GM21367 (cell line): ENCODE results near the gene ZNRF2.

Experiments
- ATAC-seq: cut with Tn5 transposase; IDR thresholded peaks from one replicate; pipeline ENCODE4 v1.9.1; 2021; ENCODE audit not compliant: unreplicated experiment

The ZNRF2 gene

DNA sequence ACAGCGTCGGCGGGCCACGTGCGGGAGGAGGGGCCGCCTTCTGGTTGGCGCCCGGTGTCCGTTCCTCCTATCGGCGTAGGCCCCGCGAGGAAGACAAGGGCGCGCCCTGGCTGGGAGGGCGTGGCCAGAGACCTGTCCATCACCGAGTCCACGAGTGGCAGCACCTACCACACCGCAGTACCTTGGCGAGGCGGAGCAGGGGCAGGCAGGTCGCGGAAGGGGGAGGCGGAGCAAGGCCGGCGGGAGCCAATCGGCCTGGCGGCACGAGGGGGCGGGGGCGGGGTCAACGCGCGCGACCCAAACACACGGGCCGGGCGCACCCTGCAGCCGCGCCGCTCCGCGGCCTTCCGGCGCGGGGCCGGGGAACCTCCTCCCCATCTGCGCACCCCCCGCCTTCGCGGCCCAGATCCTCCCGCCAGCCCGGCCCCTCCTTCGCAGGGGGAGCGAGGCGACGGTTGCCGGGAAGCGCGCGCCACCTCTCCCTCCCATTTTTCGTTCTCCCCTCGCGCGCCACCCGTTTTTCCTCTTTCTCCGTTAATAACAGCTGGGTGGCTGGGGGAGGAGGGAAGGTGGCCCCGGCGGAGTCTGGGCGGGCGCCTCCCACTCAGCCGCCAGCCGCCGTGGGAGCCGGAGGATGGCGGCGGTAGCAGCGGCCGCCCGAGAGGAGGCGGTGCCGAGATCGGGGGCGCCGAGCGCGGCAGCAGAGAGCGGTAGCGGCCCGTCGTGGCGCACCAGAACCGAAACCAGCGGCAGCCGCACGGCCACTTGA lies at the start of gene ZNRF2:
TSS of gene ZNRF2 (plus strand) at position 300 of the 769 bp plus-strand sequence. CDS start 761 bp downstream, outside the sequence.
- ATAC-seq = peak; percentile 81

DNA sequence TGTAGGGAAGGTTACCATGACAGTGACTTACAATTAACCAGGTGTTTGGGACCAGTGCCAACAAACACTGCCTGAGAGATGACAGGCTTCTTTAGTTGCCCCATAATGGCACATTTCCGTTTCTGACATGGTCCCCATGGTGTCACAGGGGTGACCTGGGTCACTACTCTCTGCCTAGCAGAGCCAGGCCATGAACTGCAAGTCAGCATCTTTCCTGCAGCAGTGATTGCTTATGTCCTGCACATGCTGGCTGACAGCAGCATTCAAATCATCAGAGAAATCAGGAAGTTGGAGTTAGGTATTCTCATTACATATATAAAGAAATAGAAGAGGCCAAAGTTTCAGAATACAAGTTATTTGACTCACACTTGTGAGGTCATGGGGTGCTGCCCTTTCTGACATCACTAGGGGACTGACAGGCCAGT lies 47.1 kb upstream of the ZNRF2 start:
- ATAC-seq = no peak

GRCh38 chr7:30238721-30239441 lies 45.5 kb upstream of the ZNRF2 start:
- ATAC-seq = peak; percentile 65

- ATAC-seq = no peak
These were observed 44.1 kb upstream of the ZNRF2 start for GRCh38 chr7:30240106-30240800.

GRCh38 chr7:30241767-30242166 lies 42.6 kb upstream of the ZNRF2 start:
- no peak for ATAC-seq

DNA sequence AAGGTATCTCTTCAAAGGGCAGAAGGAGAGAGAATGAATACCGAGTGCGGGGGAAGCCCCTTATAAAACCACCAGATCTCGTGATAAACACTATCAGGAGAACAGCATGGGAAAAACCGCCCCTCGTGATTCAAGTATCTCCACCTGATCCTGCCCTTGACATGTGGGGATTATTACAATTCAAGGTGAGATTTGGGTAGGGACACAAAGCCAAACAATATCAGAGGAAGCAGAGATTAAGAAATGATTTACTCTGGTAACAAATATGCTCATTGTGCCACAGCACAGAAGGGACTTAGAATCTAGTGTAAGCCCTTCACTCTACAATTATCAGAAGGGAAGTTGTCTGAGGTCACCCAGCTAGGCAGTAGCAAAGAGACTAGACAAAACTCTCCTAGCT lies 40.1 kb upstream of the ZNRF2 start:
- ATAC-seq = no peak

- no peak for ATAC-seq
These were observed 38.5 kb upstream of the ZNRF2 start for GRCh38 chr7:30245913-30246312.

- ATAC-seq = no peak
These were observed 38.0 kb upstream of the ZNRF2 start for GRCh38 chr7:30246392-30246791.

- no peak for ATAC-seq
These were observed 36.6 kb upstream of the ZNRF2 start for GRCh38 chr7:30247541-30248401.

GRCh38 chr7:30249316-30249715 lies 35.1 kb upstream of the ZNRF2 start:
- no peak for ATAC-seq

DNA sequence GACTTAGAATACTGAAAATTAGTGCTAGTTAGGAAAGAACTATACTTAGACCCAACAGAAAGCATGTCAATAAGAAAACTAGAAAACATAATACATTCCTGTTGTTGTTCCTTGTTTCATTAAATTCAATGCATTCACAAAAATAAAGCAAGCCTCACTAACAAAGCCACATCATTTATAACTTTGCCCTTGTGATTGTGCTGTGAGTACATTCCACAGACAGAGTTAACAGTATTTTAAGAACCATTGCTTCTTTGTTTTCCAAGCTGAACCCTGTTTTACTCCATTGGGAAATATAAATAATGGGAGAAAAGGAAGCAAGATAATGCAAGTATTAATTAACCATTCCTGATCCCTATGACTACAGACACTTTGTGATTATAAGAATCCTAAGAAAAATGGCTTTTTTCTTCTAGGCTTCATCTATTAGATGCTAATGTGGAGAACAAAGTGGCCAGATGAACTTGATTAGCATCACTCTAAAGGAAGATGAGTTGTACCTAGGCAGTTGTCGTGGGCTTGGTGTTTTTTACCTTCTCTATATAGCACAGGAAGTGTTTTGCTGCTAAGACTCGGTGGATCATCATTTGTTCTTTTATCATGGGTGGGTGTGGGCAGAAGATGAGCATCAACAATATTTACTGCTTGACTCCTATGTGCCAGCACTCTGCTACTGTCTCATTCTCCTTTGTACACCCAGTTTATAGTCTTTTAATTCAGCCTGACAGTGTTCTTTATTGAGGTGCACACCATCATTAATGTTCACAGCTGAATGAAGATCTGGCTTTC lies 34.2 kb upstream of the ZNRF2 start:
- ATAC-seq = no peak

DNA sequence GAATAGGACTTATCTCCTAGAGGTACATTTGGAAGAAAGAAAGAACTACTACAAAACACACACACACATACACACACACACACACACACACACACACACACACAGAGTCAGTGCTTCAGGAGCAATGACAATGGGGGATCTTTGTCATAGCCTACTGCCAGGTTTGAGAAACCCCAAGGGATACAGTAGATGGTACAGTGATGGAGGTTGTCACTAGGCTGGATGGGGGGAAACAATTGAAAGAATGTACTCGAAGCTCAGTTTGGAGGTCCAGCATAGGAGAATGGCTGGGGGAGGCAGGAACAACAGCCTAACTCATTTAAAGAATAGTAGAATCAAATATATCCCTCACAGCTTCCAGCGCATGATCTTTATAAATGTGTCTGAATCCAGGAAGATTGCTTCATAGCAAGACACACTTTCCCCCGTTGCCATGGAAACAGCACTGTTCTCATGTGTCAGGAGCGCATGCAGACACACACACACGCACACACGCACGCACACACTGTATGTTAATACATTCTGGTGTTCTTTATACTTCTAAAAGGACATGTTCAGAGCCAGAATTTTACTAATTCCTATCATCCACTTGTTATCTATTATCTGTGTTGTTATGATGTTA lies 32.6 kb upstream of the ZNRF2 start:
- ATAC-seq = no peak

GRCh38 chr7:30252885-30253795 lies 31.3 kb upstream of the ZNRF2 start:
- ATAC-seq = no peak

DNA sequence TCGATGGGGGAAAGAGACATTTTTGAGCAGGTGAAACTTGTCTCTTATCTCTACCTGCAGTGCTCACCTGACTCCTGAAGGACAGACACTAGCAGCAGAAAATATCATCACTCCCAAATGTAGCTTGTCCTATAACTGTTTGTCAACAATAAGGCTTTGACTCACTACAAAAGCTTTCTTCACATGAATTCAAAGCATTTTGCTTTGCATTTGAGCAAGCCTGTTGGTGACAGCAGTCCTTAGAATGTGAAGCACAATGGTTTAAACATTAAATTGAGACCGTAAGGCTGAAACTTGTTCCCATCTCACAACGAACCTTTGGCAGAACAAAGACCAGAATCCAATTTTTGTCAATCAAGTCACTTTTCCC lies 30.6 kb upstream of the ZNRF2 start:
- no peak for ATAC-seq

DNA sequence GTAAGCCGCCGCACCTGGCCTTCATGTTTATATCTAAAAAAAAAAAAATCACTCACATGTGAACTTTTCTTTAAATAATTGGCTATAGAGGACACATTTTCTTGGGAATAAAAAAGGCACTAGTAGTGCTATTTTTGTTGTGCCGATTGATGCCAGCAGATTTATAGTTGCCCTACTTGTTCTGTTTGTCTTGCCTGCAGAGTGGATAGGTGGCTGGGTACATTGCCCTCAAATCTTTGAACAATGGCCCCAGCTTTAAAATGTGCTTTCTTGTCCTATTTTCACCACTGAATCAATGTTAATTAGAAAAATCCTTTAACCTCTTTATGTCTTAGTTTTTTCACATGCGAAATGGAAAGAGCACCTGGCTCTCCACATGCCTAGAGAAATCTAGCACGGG lies 30.1 kb upstream of the ZNRF2 start:
- ATAC-seq = no peak

- no peak for ATAC-seq
These were observed 29.7 kb upstream of the ZNRF2 start for GRCh38 chr7:30254717-30255063.

DNA sequence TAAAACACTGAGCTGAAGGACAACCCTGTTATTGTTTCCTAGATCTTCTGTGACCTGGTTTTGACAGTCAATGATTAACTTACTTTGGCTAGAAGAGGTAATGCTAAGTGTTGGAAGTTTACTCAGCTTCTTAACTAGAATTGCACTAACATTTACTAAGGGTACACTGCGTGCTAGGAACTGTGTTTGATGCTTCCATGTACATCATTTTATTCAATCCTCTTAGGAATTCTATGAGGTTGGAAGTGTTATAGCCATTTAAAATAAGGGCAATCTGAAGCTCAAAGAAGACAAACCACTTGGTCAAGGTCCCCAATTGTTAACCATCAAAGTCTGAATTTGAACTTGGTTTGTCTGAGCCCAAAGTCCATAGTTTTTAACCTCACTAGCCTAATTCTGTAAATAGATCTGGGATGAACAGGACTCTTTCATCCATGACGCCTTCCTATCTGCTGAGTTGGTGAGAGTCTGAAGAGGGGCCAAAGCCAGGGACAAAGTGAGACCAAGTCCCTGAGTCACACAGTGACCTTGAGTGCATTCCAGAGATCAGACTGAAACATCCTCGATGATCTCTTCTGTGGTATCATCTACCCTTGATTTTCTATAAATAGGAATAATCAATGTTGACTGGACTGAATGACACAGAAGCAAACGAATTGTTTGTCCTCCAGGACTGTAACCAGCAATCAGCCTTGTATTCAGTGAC lies 29.2 kb upstream of the ZNRF2 start:
- ATAC-seq = no peak

GRCh38 chr7:30256349-30256858 lies 28.0 kb upstream of the ZNRF2 start:
- no peak for ATAC-seq
